ENCODE results near the gene GGCX.

DNA sequence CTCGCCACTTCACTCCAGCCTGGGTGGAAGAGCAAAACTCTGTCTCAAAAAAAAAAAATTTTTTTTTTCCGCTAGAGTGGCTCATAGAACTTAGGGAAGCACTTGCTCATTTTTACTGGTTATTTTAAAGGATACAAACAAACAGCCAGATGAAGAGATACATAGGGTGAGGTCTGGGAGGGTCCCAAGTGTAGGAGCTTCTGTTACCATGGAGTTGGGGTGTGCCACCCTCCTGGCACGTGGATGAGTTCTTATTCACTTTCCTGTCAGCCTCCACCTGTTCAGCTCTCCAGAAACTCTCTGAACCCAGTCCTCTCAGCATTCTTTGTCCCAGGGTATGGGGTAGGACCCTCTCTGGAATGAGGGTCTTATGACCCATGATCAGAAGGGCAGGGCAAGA is 27.2 kb downstream of the GGCX start:
- TF ChIP-seq JUN (IDR thresholded peaks at IDR 0.05; ENCODE audit: borderline replicate concordance, insufficient read depth, insufficient read length, low read depth) (no peak), FOS (IDR thresholded peaks at IDR 0.05; ENCODE audit: borderline replicate concordance, insufficient read depth, low read length) (no peak)
